ENCODE measurements around the gene MYO1D. TPM values are rescaled to one million over a fixed set of nuclear protein-coding genes. Genes with fewer than 3 reads are reported as not detected.
"Not testable (repeated sequence)": the region's sequence is repeated elsewhere in the genome, so short reads cannot be mapped to it uniquely, and the experiment has no call there.

MYO1D gene
- total and polyA plus RNA-seq, 2 of the 13 experiments (the other 11 are each of a cell fraction or from before 2014, with no cell fraction given), result 13.2 to 17.3 TPM

DNA sequence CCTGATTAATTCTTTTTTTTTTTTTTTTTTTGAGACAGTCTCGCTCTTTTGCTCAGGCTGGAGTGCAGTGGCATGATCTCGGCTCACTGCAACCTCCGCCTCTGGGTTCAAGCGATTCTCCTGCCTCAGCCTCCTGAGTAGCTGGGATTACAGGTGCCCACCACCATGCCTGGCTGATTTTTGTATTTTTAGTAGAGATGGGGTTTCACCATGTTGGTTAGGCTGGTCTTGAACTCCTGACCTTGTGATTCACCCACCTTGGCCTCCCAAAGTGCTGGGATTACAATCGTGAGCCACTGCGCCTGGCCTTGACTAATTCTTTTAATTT lies 352.4 kb downstream of the MYO1D start:
- H3K9me3 ChIP-seq (ENCODE audit: low read length); H3K36me3 ChIP-seq (replicated peaks in 1 of 2; ENCODE audit: control insufficient read depth in 1 of 2, insufficient read depth in 2 of 2, low read length in 2 of 2); H3K9ac ChIP-seq (ENCODE audit: insufficient read depth, low read depth, low read length); ATAC-seq; CTCF ChIA-PET (ENCODE audit: low intra/inter-chr PET ratio, low total read pairs); FAIRE-seq; H3K4me3 ChIP-seq (replicated peaks in 1 of 3; ENCODE audit: insufficient read depth in 1 of 3, low read depth in 2 of 3, low read length in 3 of 3); H4K20me1 ChIP-seq (ENCODE audit: insufficient read depth, low read length); H3K79me2 ChIP-seq (ENCODE audit: insufficient read depth, low read length); POLR2A ChIA-PET; H3K27ac ChIP-seq (ENCODE audit: extremely low read length, insufficient read depth, low read length); BruUV-seq (replicated peaks); DNase-seq (ENCODE audit: low spot score); H2AFZ ChIP-seq (ENCODE audit: low read length); H3K4me2 ChIP-seq (ENCODE audit: low read depth, low read length); intact Hi-C loops (cut with micrococcal nuclease; ENCODE audit: unreplicated experiment); H3K27me3 ChIP-seq (ENCODE audit: control insufficient read depth in 1 of 2, insufficient read depth in 2 of 2, low read length in 2 of 2); in situ Hi-C loops (cut with HindIII; ENCODE audit: extremely low pct_ligation_motif_present, low pct_unique_long_range_greater_than_20kb): not testable (repeated sequence)
- peaks cover 16% of the 10 kb centered on the region for H3K4me1 ChIP-seq (ENCODE audit: insufficient read depth, low read length)
- WGBS (ENCODE audit: low lambda C conversion rate), result 97% methylated on average over 6 of the region's 6 CpGs

GRCh38 chr17:32523827-32524552 lies 352.9 kb downstream of the MYO1D start:
- in situ Hi-C loops (cut with HindIII; ENCODE audit: extremely low pct_ligation_motif_present, low pct_unique_long_range_greater_than_20kb) (no loop called here), intact Hi-C loops (cut with micrococcal nuclease; ENCODE audit: unreplicated experiment) (no loop called here)
- ATAC-seq (no peak), FAIRE-seq (no peak), DNase-seq (ENCODE audit: low spot score) (no peak)
- Histone ChIP-seq H3K4me1 (ENCODE audit: insufficient read depth, low read length) (peaks cover 16% of the 10 kb centered on the region), H2AFZ (ENCODE audit: low read length) (no peak overlapping the region), H3K9me3 (ENCODE audit: low read length) (no peaks in the 10 kb centered on the region), H3K79me2 (ENCODE audit: insufficient read depth, low read length) (no peaks in the 10 kb centered on the region), H3K27me3 (ENCODE audit: control insufficient read depth in 1 of 2, insufficient read depth in 2 of 2, low read length in 2 of 2) (no peaks in the 10 kb centered on the region), H3K36me3 (replicated peaks in 1 of 2; ENCODE audit: control insufficient read depth in 1 of 2, insufficient read depth in 2 of 2, low read length in 2 of 2) (no peaks in the 10 kb centered on the region), H3K4me3 (replicated peaks in 1 of 3; ENCODE audit: insufficient read depth in 1 of 3, low read depth in 2 of 3, low read length in 3 of 3) (no peak overlapping the region), H3K4me2 (ENCODE audit: low read depth, low read length) (no peak overlapping the region), H3K27ac (ENCODE audit: extremely low read length, insufficient read depth, low read length) (no peak overlapping the region), H4K20me1 (ENCODE audit: insufficient read depth, low read length) (no peaks in the 10 kb centered on the region), H3K9ac (ENCODE audit: insufficient read depth, low read depth, low read length) (no peak overlapping the region)
- 88% methylated on average over 12 of the region's 12 CpGs for whole genome bisulfite sequencing (ENCODE audit: low lambda C conversion rate)
- no TSS peak for BruUV-seq (replicated peaks)
- ChIA-PET CTCF (ENCODE audit: low intra/inter-chr PET ratio, low total read pairs) (no interaction called here), POLR2A (no interaction called here)
- TF ChIP-seq ZNF543 (CRISPR knock-in tag; IDR thresholded peaks at IDR 0.05), result no peak
- TF ChIP-seq ELF1 (CRISPR knock-in tag; IDR thresholded peaks at IDR 0.05), result no peak
- no peak for TF ChIP-seq AHDC1 (CRISPR knock-in tag; IDR thresholded peaks at IDR 0.05; ENCODE audit: borderline replicate concordance)
- no peak for TF ChIP-seq THAP7 (CRISPR knock-in tag; IDR thresholded peaks at IDR 0.05)
- TF ChIP-seq THYN1 (CRISPR knock-in tag; IDR thresholded peaks at IDR 0.05; ENCODE audit: borderline replicate concordance, low read depth), result no peak
- TF ChIP-seq ATM (IDR thresholded peaks at IDR 0.05; ENCODE audit: borderline replicate concordance), result no peak
- TF ChIP-seq CEBPZ (IDR thresholded peaks at IDR 0.05; ENCODE audit: low read length), result no peak

All from HepG2 (cell line).